Progenitor cell of endocrine pancreas (in vitro differentiated cells): ENCODE data around the gene DYDC2. TPM values are rescaled to one million over a fixed set of nuclear protein-coding genes. Genes with fewer than 3 reads are reported as not detected.

Experiments used
- DNase-seq: peaks from one replicate; pipeline ENCODE4 v3.0.0; 2021; ENCODE audit warnings: low spot score; ENCODE audit not compliant: unreplicated experiment
- H3K27ac Mint-ChIP-seq: 2 replicates; pipeline ENCODE4 v1.8.0; 2021; ENCODE audit warnings: mild to moderate bottlenecking, moderate library complexity, mixed read lengths
- H3K27me3 Mint-ChIP-seq: 2 replicates; pipeline ENCODE4 v1.8.0; 2021; ENCODE audit warnings: mixed read lengths
- H3K36me3 Mint-ChIP-seq: 2 replicates; pipeline ENCODE4 v1.8.0; 2022; ENCODE audit warnings: mixed read lengths; ENCODE audit not compliant: insufficient read depth
- H3K4me1 Mint-ChIP-seq: 2 replicates; pipeline ENCODE4 v1.8.0; 2021; ENCODE audit warnings: low read depth, mixed read lengths
- H3K4me3 Mint-ChIP-seq: 2 replicates; pipeline ENCODE4 v1.8.0; 2021; ENCODE audit warnings: low read depth, mild to moderate bottlenecking, moderate library complexity, mixed read lengths
- H3K9me3 Mint-ChIP-seq: 2 replicates; pipeline ENCODE4 v1.8.0; 2021; ENCODE audit warnings: low read depth, mixed read lengths
- total RNA-seq: library from RNA; stranded (reverse); gene quantifications from 2 replicates; pipeline ENCODE4 v1.2.1, GENCODE V29; 2021
- TF ChIP-seq, protein P1 (sequence below): fragments of 200-600 bp; sonication (generic); IDR thresholded peaks from one replicate; pipeline ENCODE4 v1.5.0; 2021; ENCODE audit warnings: antibody characterized with exemption, mild to moderate bottlenecking; ENCODE audit not compliant: unreplicated experiment

The DYDC2 gene
- total RNA-seq, 1 donor from 2014 or later, result 1.8 TPM

DNA sequence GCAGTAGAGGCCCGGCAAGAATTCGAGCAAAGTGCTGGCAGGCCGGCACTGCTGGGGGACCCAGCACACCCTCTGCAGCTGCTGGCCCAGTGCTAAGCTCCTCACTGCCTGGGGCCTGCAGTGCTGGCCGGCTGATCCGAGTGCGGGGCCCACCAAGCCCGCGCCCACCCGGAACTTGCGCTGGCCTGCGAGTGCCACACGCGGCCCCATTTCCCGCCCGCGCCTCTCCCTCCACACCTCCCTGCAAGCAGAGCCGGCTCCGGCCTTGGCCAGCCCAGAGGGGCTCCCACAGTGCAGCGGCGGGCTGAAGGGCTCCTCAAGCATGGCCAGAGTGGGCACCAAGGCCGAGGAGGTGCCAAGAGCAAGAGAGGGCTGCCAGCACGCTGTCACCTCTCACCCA is 3.1 kb downstream of the DYDC2 start:
- Mint-ChIP-seq H3K27me3 (peaks cover 9% of the 10 kb centered on the region), H3K9me3 (no peaks in the 10 kb centered on the region)
- TF ChIP-seq, protein P1, sequence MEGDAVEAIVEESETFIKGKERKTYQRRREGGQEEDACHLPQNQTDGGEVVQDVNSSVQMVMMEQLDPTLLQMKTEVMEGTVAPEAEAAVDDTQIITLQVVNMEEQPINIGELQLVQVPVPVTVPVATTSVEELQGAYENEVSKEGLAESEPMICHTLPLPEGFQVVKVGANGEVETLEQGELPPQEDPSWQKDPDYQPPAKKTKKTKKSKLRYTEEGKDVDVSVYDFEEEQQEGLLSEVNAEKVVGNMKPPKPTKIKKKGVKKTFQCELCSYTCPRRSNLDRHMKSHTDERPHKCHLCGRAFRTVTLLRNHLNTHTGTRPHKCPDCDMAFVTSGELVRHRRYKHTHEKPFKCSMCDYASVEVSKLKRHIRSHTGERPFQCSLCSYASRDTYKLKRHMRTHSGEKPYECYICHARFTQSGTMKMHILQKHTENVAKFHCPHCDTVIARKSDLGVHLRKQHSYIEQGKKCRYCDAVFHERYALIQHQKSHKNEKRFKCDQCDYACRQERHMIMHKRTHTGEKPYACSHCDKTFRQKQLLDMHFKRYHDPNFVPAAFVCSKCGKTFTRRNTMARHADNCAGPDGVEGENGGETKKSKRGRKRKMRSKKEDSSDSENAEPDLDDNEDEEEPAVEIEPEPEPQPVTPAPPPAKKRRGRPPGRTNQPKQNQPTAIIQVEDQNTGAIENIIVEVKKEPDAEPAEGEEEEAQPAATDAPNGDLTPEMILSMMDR, result no peak

DNA sequence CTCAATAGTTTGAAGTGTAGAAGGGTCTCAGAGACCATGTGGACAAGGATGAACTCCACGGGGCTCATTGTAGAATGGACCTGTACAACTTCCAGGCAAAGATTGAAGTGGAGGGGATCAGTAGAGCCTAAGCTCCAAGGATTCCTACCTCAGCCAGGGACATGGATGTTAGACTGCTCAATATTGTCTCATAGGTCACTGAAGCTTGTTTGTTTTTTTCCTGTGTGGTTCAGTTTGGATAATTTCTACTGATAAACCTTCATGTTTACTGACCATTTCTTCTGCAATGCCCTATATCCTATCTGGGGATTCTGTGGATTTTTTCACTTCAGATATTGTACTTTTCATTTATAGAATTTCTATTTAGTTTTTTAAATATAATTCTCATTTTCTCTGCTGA is 8.9 kb downstream of the DYDC2 start:
- Mint-ChIP-seq H3K4me3 (no peak overlapping the region), H3K4me1 (no peaks in the 10 kb centered on the region), H3K27ac (no peak overlapping the region), H3K27me3 (no peaks in the 10 kb centered on the region), H3K36me3 (peaks cover 17% of the 10 kb centered on the region), H3K9me3 (peaks cover 28% of the 10 kb centered on the region)
- TF ChIP-seq, protein P1, result no peak
- DNase-seq, result no peak

More for the DNA sequence above, 3.1 kb downstream of the DYDC2 start:
- no peak overlapping the region for H3K4me3 Mint-ChIP-seq
- no peak overlapping the region for H3K27ac Mint-ChIP-seq
- H3K4me1 Mint-ChIP-seq, result peaks cover 5% of the 10 kb centered on the region
- no peak for DNase-seq
- H3K36me3 Mint-ChIP-seq, result peaks cover 1% of the 10 kb centered on the region

DNA sequence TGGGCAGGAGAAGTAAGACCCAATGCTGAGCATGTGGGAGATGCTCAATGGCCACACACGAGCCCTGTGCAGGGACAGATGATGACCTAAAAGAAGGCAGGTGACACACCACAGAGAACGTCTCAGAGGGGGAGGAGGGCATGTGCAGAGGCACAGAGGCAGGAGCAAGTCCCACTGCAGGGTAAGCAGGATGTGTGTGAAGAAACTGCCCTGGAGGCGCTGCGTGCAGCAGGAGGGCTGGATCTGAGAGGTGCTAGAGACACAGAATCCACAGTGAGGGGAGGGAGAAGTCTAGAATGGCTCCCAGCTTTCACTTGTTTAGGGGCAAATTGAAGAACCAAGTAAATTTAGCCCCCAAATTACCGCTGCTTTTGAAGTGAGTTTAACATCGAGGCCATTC is 14.9 kb downstream of the DYDC2 start:
- no peak for DNase-seq
- no peak overlapping the region for H3K4me3 Mint-ChIP-seq
- peaks cover 2% of the 10 kb centered on the region for H3K27me3 Mint-ChIP-seq
- peaks cover 24% of the 10 kb centered on the region for H3K9me3 Mint-ChIP-seq
- H3K36me3 Mint-ChIP-seq, result peaks cover 17% of the 10 kb centered on the region
- peaks cover 7% of the 10 kb centered on the region for H3K4me1 Mint-ChIP-seq
- TF ChIP-seq, protein P1, result no peak
- no peak overlapping the region for H3K27ac Mint-ChIP-seq

DNA sequence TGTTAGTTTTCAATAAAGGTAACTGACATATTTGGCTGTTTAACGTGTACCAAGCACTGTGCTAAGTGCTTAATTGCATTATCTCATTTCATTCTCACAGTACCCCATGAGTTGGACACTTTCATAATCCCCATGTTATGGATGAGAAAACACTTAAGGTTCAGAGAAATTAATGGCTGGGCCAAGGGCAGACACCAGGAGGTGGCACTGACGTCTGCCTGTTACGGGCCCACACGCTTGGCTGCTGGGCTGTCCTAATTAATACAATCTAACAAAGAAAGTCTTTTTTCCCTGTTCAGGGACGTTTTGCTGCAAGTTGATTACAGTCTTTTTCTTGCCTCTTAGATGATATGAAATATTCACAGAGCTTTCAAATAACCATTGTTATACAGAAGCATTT is 16.1 kb downstream of the DYDC2 start:
- H3K27me3 Mint-ChIP-seq, result peaks cover 7% of the 10 kb centered on the region
- no peak overlapping the region for H3K4me3 Mint-ChIP-seq
- H3K9me3 Mint-ChIP-seq, result peaks cover 15% of the 10 kb centered on the region
- H3K36me3 Mint-ChIP-seq, result peaks cover 11% of the 10 kb centered on the region
- no peak for DNase-seq
- peaks cover 7% of the 10 kb centered on the region for H3K4me1 Mint-ChIP-seq
- no peak overlapping the region for H3K27ac Mint-ChIP-seq
- TF ChIP-seq, protein P1, result no peak

DNA sequence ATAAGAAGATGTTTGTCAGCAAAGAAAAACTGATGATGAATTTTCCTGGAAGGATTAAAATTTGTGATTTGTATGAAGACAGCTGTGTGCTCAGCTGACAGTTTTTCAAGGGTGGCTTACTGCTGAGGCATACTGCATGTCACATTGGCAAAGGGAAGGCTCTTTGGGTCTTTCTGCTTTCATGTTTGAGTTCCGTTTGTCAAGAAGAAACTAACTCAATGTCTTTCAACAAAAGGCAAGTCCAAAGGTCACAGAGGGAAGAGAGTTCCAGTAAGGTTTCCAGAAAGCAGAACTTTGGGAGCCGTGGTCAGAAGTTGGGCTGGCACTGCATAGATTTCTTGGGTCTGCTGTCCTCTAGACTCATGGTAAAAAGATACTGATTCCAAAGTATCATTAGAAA is 16.9 kb downstream of the DYDC2 start:
- H3K36me3 Mint-ChIP-seq, result peaks cover 4% of the 10 kb centered on the region
- peaks cover 7% of the 10 kb centered on the region for H3K4me1 Mint-ChIP-seq
- TF ChIP-seq, protein P1, result no peak
- H3K4me3 Mint-ChIP-seq, result no peak overlapping the region
- no peak overlapping the region for H3K27ac Mint-ChIP-seq
- no peak for DNase-seq
- peaks cover 9% of the 10 kb centered on the region for H3K9me3 Mint-ChIP-seq
- H3K27me3 Mint-ChIP-seq, result peaks cover 7% of the 10 kb centered on the region
